ENCODE measurements around the gene RNU2-63P.
A peak's percentile ranks its signal among the peaks of the same experiment; 100 is the strongest.
"Not testable (repeated sequence)": the region's sequence is repeated elsewhere in the genome, so short reads cannot be mapped to it uniquely, and the experiment has no call there.

The RNU2-63P gene

GRCh38 chr2:88045561-88045960 lies 29.2 kb upstream of the RNU2-63P start:
- Mint-ChIP-seq H3K4me1 (peaks cover 58% of the 10 kb centered on the region), H3K36me3 (ENCODE audit: low read depth) (peaks cover 22% of the 10 kb centered on the region)
- not testable (repeated sequence) for H3K4me3 Mint-ChIP-seq, ATAC-seq, DNase-seq, H3K27me3 Mint-ChIP-seq, H3K9me3 Mint-ChIP-seq, H3K27ac Mint-ChIP-seq

- Mint-ChIP-seq H3K36me3 (ENCODE audit: low read depth) (peaks cover 13% of the 10 kb centered on the region), H3K27ac (no peak overlapping the region), H3K4me3 (no peak overlapping the region), H3K4me1 (peaks cover 65% of the 10 kb centered on the region), H3K9me3 (peaks cover 10% of the 10 kb centered on the region), H3K27me3 (no peaks in the 10 kb centered on the region)
- ATAC-seq (no peak), DNase-seq (no peak)
Measured at GRCh38 chr2:88042476-88042875, 26.1 kb upstream of the RNU2-63P start.

GRCh38 chr2:88038263-88039105 lies 22.1 kb upstream of the RNU2-63P start:
- Mint-ChIP-seq H3K9me3 (peaks cover 22% of the 10 kb centered on the region), H3K4me3 (no peak overlapping the region), H3K36me3 (ENCODE audit: low read depth) (peaks cover 36% of the 10 kb centered on the region), H3K27ac (peak overlapping the region; percentile 92), H3K4me1 (peaks cover 59% of the 10 kb centered on the region), H3K27me3 (no peaks in the 10 kb centered on the region)
- ATAC-seq (peak; percentile 93), DNase-seq (no peak)

GRCh38 chr2:88036606-88037005 lies 20.3 kb upstream of the RNU2-63P start:
- Mint-ChIP-seq H3K4me3 (no peak overlapping the region), H3K4me1 (peaks cover 49% of the 10 kb centered on the region), H3K9me3 (peaks cover 22% of the 10 kb centered on the region), H3K27me3 (no peaks in the 10 kb centered on the region), H3K27ac (no peak overlapping the region), H3K36me3 (ENCODE audit: low read depth) (peaks cover 36% of the 10 kb centered on the region)
- DNase-seq, result no peak
- no peak for ATAC-seq

GRCh38 chr2:88036182-88036581 lies 19.8 kb upstream of the RNU2-63P start:
- DNase-seq, result no peak
- Mint-ChIP-seq H3K9me3 (peaks cover 22% of the 10 kb centered on the region), H3K27me3 (no peaks in the 10 kb centered on the region), H3K4me3 (no peak overlapping the region), H3K36me3 (ENCODE audit: low read depth) (peaks cover 36% of the 10 kb centered on the region), H3K27ac (no peak overlapping the region), H3K4me1 (peaks cover 45% of the 10 kb centered on the region)
- no peak for ATAC-seq

- peaks cover 12% of the 10 kb centered on the region for H3K9me3 Mint-ChIP-seq
- DNase-seq (no peak), ATAC-seq (no peak)
- H3K4me3 Mint-ChIP-seq, result no peak overlapping the region
- H3K27me3 Mint-ChIP-seq, result no peaks in the 10 kb centered on the region
- no peak overlapping the region for H3K27ac Mint-ChIP-seq
- peaks cover 36% of the 10 kb centered on the region for H3K4me1 Mint-ChIP-seq
- peaks cover 46% of the 10 kb centered on the region for H3K36me3 Mint-ChIP-seq (ENCODE audit: low read depth)
Measured at GRCh38 chr2:88032070-88032702, 15.8 kb upstream of the RNU2-63P start.

- H3K27me3 Mint-ChIP-seq, result no peaks in the 10 kb centered on the region
- no peak overlapping the region for H3K4me3 Mint-ChIP-seq
- H3K36me3 Mint-ChIP-seq (ENCODE audit: low read depth), result peaks cover 26% of the 10 kb centered on the region
- H3K27ac Mint-ChIP-seq, result peak overlapping the region; percentile 22
- H3K4me1 Mint-ChIP-seq, result peaks cover 23% of the 10 kb centered on the region
- H3K9me3 Mint-ChIP-seq, result no peaks in the 10 kb centered on the region
- DNase-seq (no peak), ATAC-seq (no peak)
Measured at GRCh38 chr2:88028931-88029330, 12.6 kb upstream of the RNU2-63P start.

GRCh38 chr2:88027697-88028389 lies 11.5 kb upstream of the RNU2-63P start:
- Mint-ChIP-seq H3K4me3 (peak overlapping the region; percentile 74), H3K27me3 (no peaks in the 10 kb centered on the region), H3K36me3 (ENCODE audit: low read depth) (peaks cover 21% of the 10 kb centered on the region), H3K4me1 (peaks cover 23% of the 10 kb centered on the region), H3K27ac (peak overlapping the region; percentile 84), H3K9me3 (no peaks in the 10 kb centered on the region)
- ATAC-seq (peak; percentile 91), DNase-seq (no peak)

GRCh38 chr2:88024509-88024908 lies 8.2 kb upstream of the RNU2-63P start:
- no peak for DNase-seq
- no peak for ATAC-seq
- Mint-ChIP-seq H3K36me3 (ENCODE audit: low read depth) (peaks cover 18% of the 10 kb centered on the region), H3K4me3 (no peak overlapping the region), H3K4me1 (peaks cover 23% of the 10 kb centered on the region), H3K27me3 (no peaks in the 10 kb centered on the region), H3K9me3 (no peaks in the 10 kb centered on the region), H3K27ac (no peak overlapping the region)

- peaks cover 11% of the 10 kb centered on the region for H3K4me1 Mint-ChIP-seq
- H3K27ac Mint-ChIP-seq, result no peak overlapping the region
- H3K4me3 Mint-ChIP-seq, result no peak overlapping the region
- H3K9me3 Mint-ChIP-seq, result no peaks in the 10 kb centered on the region
- no peak for ATAC-seq
- H3K27me3 Mint-ChIP-seq, result no peaks in the 10 kb centered on the region
- H3K36me3 Mint-ChIP-seq (ENCODE audit: low read depth), result peaks cover 4% of the 10 kb centered on the region
- DNase-seq, result no peak
Measured at GRCh38 chr2:88022669-88022921, 6.2 kb upstream of the RNU2-63P start.

- no peak for DNase-seq
- Mint-ChIP-seq H3K4me3 (no peak overlapping the region), H3K36me3 (ENCODE audit: low read depth) (no peaks in the 10 kb centered on the region), H3K4me1 (peaks cover 24% of the 10 kb centered on the region), H3K27ac (no peak overlapping the region), H3K9me3 (no peaks in the 10 kb centered on the region), H3K27me3 (no peaks in the 10 kb centered on the region)
- no peak for ATAC-seq
Measured at GRCh38 chr2:88019985-88020384, 3.6 kb upstream of the RNU2-63P start.

GRCh38 chr2:88018909-88019308 lies 2.6 kb upstream of the RNU2-63P start:
- no peaks in the 10 kb centered on the region for H3K27me3 Mint-ChIP-seq
- no peak overlapping the region for H3K27ac Mint-ChIP-seq
- no peaks in the 10 kb centered on the region for H3K36me3 Mint-ChIP-seq (ENCODE audit: low read depth)
- ATAC-seq, result no peak
- H3K9me3 Mint-ChIP-seq, result no peaks in the 10 kb centered on the region
- H3K4me1 Mint-ChIP-seq, result peaks cover 28% of the 10 kb centered on the region
- DNase-seq, result no peak
- no peak overlapping the region for H3K4me3 Mint-ChIP-seq

GRCh38 chr2:88018077-88018805 lies 1.9 kb upstream of the RNU2-63P start:
- not testable (repeated sequence) for H3K27me3 Mint-ChIP-seq; H3K36me3 Mint-ChIP-seq (ENCODE audit: low read depth); ATAC-seq; H3K27ac Mint-ChIP-seq; H3K9me3 Mint-ChIP-seq; DNase-seq
- Mint-ChIP-seq H3K4me1 (peaks cover 28% of the 10 kb centered on the region), H3K4me3 (peak overlapping the region; percentile 92)

- not testable (repeated sequence) for H3K27me3 Mint-ChIP-seq; H3K36me3 Mint-ChIP-seq (ENCODE audit: low read depth); DNase-seq; H3K9me3 Mint-ChIP-seq; ATAC-seq
- H3K4me1 Mint-ChIP-seq, result peaks cover 28% of the 10 kb centered on the region
- peak overlapping the region; percentile 100 for H3K27ac Mint-ChIP-seq
- peak overlapping the region; percentile 92 for H3K4me3 Mint-ChIP-seq
Measured at GRCh38 chr2:88017780-88018038, 1.4 kb upstream of the RNU2-63P start.

Data from activated naive CD8-positive, alpha-beta T cell treated with anti-CD3 and anti-CD28 coated beads, Interleukin-2, amount 50 U/mL, for 24 hours (primary cell).